ENCODE data around the gene SEL1L3. TPM values are rescaled to one million over a fixed set of nuclear protein-coding genes. Genes with fewer than 3 reads are reported as not detected.

The SEL1L3 gene
- total and polyA plus RNA-seq, 11 donors, result 1.1 to 20.7 (median 3.6) TPM

DNA sequence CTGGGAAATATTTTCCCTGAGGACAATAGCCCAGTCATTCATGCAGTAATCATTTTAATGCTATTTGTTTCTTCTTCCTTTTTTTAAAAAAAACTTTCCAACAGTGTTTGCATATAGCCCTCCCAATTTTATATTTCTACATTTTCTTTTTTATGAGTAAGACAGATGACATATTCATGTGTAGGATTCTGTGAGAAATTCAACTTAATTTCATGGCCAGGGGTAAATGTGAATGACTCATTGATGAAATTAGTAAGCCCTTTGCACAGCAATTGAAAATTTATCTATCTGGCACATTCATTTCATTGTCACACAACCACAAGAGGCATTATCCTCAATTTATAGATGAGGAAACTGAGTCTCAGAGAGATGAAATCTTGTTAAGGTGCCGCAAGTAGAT, 37.5 kb upstream of the SEL1L3 start:
- ATAC-seq (no peak), DNase-seq (no peak)
- no peaks in the 10 kb centered on the region for H3K27me3 ChIP-seq
- TF ChIP-seq CTCF (IDR thresholded peaks at IDR 0.05) (no peak), POLR2A (IDR thresholded peaks at IDR 0.05) (no peak)
- H3K27ac ChIP-seq, result no peak overlapping the region
- WGBS, 4 donors, result 77 to 86% (median 81%) methylated on average over 1 of the region's 1 CpG
- intact Hi-C loops (cut with DNase I), result loop anchor here in 1 of 10 donors (10.0 kb wide), 1 partner anchor 456 kb away; no protein-coding TSS in a partner anchor
- H3K9me3 ChIP-seq, result no peaks in the 10 kb centered on the region
- peaks cover 0 to 5% (median 0%) of the 10 kb centered on the region in 12 donors for H3K4me1 ChIP-seq
- no peaks in the 10 kb centered on the region for H3K36me3 ChIP-seq
- no peak overlapping the region for H3K4me3 ChIP-seq

DNA sequence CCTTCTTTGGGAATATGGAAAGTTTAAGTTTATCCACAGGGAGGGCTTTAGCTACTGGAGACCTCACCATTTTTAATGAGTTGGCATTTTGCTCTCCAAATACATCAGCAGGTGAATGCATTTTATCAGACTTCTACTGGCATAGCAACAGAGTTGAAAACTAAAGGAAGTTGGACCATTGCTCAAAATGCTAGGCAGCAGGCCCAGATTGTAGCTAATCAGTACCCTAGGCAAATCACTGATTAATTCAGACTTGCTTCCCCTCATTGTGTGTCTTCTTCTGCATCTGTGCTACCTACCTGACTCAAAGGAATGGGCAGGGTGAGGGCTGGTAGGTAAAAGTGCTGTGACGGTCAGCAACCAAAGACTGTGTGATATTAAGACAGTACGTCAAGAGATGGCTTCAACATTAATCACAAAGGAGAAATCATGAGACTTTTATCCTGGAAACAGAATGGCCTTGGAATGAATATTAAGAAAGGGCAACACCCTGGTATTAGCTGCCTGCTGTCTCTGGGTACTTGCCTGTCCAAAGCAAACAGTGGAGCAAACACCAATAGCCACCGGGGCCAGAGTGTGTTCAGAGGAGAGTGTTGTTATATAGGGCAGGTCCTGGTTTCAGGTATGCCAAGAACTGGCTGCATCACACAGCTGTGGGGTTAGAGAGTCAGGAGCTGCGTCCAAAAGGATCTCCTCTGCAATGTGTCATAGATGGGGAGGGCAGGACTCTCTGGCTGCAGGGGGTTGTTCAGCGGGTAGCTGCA, 34.2 kb upstream of the SEL1L3 start:
- DNase-seq, result no peak
- Histone ChIP-seq H3K27me3 (no peaks in the 10 kb centered on the region), H3K9me3 (no peaks in the 10 kb centered on the region), H3K27ac (no peak overlapping the region), H3K4me1 (peaks cover 0 to 5% (median 0%) of the 10 kb centered on the region in 12 donors), H3K36me3 (no peaks in the 10 kb centered on the region), H3K4me3 (no peak overlapping the region)
- 84 to 97% (median 90%) methylated on average over 5 of the region's 5 CpGs for WGBS, 4 donors
- ATAC-seq, result no peak
- intact Hi-C loops (cut with DNase I), result loop anchor here in 1 of 10 donors (10.0 kb wide), 1 partner anchor 452 kb away; no protein-coding TSS in a partner anchor
- TF ChIP-seq POLR2A (IDR thresholded peaks at IDR 0.05) (no peak), CTCF (IDR thresholded peaks at IDR 0.05) (no peak)

- H3K36me3 ChIP-seq, result no peaks in the 10 kb centered on the region
- TF ChIP-seq CTCF (IDR thresholded peaks at IDR 0.05) (no peak), POLR2A (IDR thresholded peaks at IDR 0.05) (no peak)
- WGBS, 4 donors, result 78 to 83% (median 81%) methylated on average over 6 of the region's 6 CpGs
- no peak overlapping the region for H3K4me3 ChIP-seq
- DNase-seq (peak; percentile 28 to 72 (median 59)), ATAC-seq (peak in 2 of 4 donors; percentile 59 to 79)
- no peaks in the 10 kb centered on the region for H3K27me3 ChIP-seq
- intact Hi-C loops (cut with DNase I), result loop anchor here in 1 of 10 donors (10.0 kb wide), 1 partner anchor 448 kb away; no protein-coding TSS in a partner anchor
- H3K9me3 ChIP-seq, result no peaks in the 10 kb centered on the region
- H3K4me1 ChIP-seq, result peaks cover 0 to 17% (median 0%) of the 10 kb centered on the region in 12 donors
- no peak overlapping the region for H3K27ac ChIP-seq
These were observed 30.0 kb upstream of the SEL1L3 start for GRCh38 chr4:25892796-25893195.
